ENCODE data around the gene ITPA. TPM values are rescaled to one million over a fixed set of nuclear protein-coding genes. Genes with fewer than 3 reads are reported as not detected.

The ITPA gene
- total and polyA plus RNA-seq, 2 of the 4 experiments (the other 2 are of a cell fraction), result 32.4 to 49.0 TPM

GRCh38 chr20:3255728-3256127, 46.4 kb downstream of the ITPA start:
- no peak overlapping the region for H2AK5ac ChIP-seq (ENCODE audit: low read depth, low read length)
- in situ Hi-C loops (cut with MboI; ENCODE audit: low sequenced_read_pairs), result no loop called here
- no TSS peak for BruUV-seq (replicated peaks)
- H4K8ac ChIP-seq (ENCODE audit: low read depth in 2 of 2, low read length in 2 of 2), result no peak overlapping the region
- H3K4me2 ChIP-seq (ENCODE audit: low read depth, low read length), result no peak overlapping the region
- no peaks in the 10 kb centered on the region for H4K20me1 ChIP-seq (ENCODE audit: insufficient read depth, low read length)
- no peak overlapping the region for H2BK5ac ChIP-seq (ENCODE audit: low read depth, low read length, poor library complexity, severe bottlenecking)
- no peak overlapping the region for H2AK9ac ChIP-seq (replicated peaks; ENCODE audit: low read depth, low read length, poor library complexity)
- dilution Hi-C loops (cut with HindIII; ENCODE audit: low sequenced_read_pairs, unreplicated experiment), result no loop called here
- H2AFZ ChIP-seq (replicated peaks; ENCODE audit: low read length, poor library complexity), result no peak overlapping the region
- no peak overlapping the region for H2BK120ac ChIP-seq (ENCODE audit: low read depth, low read length)
- H3K56ac ChIP-seq (ENCODE audit: extremely low read depth, insufficient read depth, low read length), result no peak overlapping the region
- TF ChIP-seq CEBPB (IDR thresholded peaks at IDR 0.05; ENCODE audit: low read depth, low read length) (no peak), ELK1 (IDR thresholded peaks at IDR 0.05; ENCODE audit: borderline replicate concordance, low read depth, low read length) (no peak), MXI1 (IDR thresholded peaks at IDR 0.05; ENCODE audit: borderline replicate concordance, low read depth, low read length) (no peak), FOS (IDR thresholded peaks at IDR 0.05; ENCODE audit: low read depth, low read length) (no peak), RCOR1 (IDR thresholded peaks at IDR 0.05; ENCODE audit: insufficient replicate concordance, low read length) (no peak)
- H4K5ac ChIP-seq (ENCODE audit: low read depth, low read length), result no peak overlapping the region
- H3K14ac ChIP-seq (replicated peaks; ENCODE audit: low read depth, low read length), result no peak overlapping the region
- no peak overlapping the region for H4K91ac ChIP-seq (ENCODE audit: insufficient read depth, low read depth, low read length)
- DNase-seq, result no peak
- no peak overlapping the region for H3K23ac ChIP-seq (ENCODE audit: low read depth, low read length)
- 98% methylated on average over 5 of the region's 5 CpGs; no CpG with 5 or more reads in 1 of the 2 experiments for WGBS, 2 experiments (ENCODE audit: extremely low coverage in 2 of 2, insufficient read length in 1 of 2)
- no peaks in the 10 kb centered on the region for H3K27me3 ChIP-seq (ENCODE audit: control insufficient read depth, insufficient read depth, low read length)
- no peak overlapping the region for H3K27ac ChIP-seq (ENCODE audit: insufficient read depth, low read length)
- intact Hi-C loops (cut with micrococcal nuclease), result no loop called here
- H3K4me3 ChIP-seq (ENCODE audit: insufficient read depth, low read depth, low read length), result no peak overlapping the region
- H3K79me1 ChIP-seq (ENCODE audit: low read depth in 1 of 2, low read length in 2 of 2), result no peaks in the 10 kb centered on the region
- peaks cover 55% of the 10 kb centered on the region for H3K36me3 ChIP-seq (ENCODE audit: control insufficient read depth, insufficient read depth, low read length)
- no peak overlapping the region for H2BK15ac ChIP-seq (ENCODE audit: low read depth, low read length)
- ChIA-PET POLR2A (ENCODE audit: unreplicated experiment) (no interaction called here), CTCF (interaction anchor here (0.6 kb wide), 1 partner anchor 70 kb away, joined by 6 read pairs; no protein-coding TSS in a partner anchor)
- H3K4me1 ChIP-seq (ENCODE audit: control insufficient read depth, insufficient read depth, low read length), result no peaks in the 10 kb centered on the region
- no peak overlapping the region for H3K18ac ChIP-seq (ENCODE audit: low read depth, low read length)
- no peak overlapping the region for H3K4ac ChIP-seq (ENCODE audit: low read depth, low read length)
- no peak for ATAC-seq (ENCODE audit: low read depth)
- H3K9me3 ChIP-seq (ENCODE audit: control insufficient read depth, insufficient read depth, low read length), result no peaks in the 10 kb centered on the region
- H3K9ac ChIP-seq (ENCODE audit: low read depth, low read length), result no peak overlapping the region
- H2BK20ac ChIP-seq (ENCODE audit: low read depth, low read length), result no peak overlapping the region
- peaks cover 8% of the 10 kb centered on the region; the same call in 1 of the 2 replicates for H3K9me1 ChIP-seq (ENCODE audit: insufficient read depth, low read length)

Measured in IMR-90 (cell line).